Ovary (tissue), 9 donors: ENCODE measurements around the gene PSPC1. TPM values are rescaled to one million over a fixed set of nuclear protein-coding genes. Genes with fewer than 3 reads are reported as not detected.

Experiments
- DNase-seq, 5 donors: peaks; one replicate each; pipeline ENCODE4 v3.0.0-alpha.2; 2019 to 2020
- H3K27ac ChIP-seq, 2 donors: fragments of 200-600 bp; one replicate each; pipeline versions ENCODE4 v1.5.1 to v1.8.0; 2019 to 2022
- H3K27me3 ChIP-seq: fragments of 200-600 bp; one replicate; pipeline ENCODE4 v1.8.0; 2022
- H3K36me3 ChIP-seq: fragments of 200-600 bp; sonication (generic); one replicate; pipeline ENCODE4 v1.5.1; 2019
- H3K4me1 ChIP-seq: one replicate; pipeline ENCODE4 v1.8.1; 2013; ENCODE audit warnings: mild to moderate bottlenecking, moderate library complexity; ENCODE audit not compliant: insufficient read depth
- H3K4me3 ChIP-seq: fragments of 200-600 bp; sonication (generic); one replicate; pipeline ENCODE4 v1.5.1; 2017
- H3K9me3 ChIP-seq, 2 donors: fragments of 200-600 bp in 1 of 2; sonication (generic) in 1 of 2; one replicate each; pipeline versions ENCODE4 v1.5.1 to v1.8.1; 2013 to 2019; ENCODE audit warnings: mild to moderate bottlenecking in 1 of 2, moderate library complexity in 1 of 2
- EP300 ChIP-seq: sonication (generic); formaldehyde crosslinking; IDR thresholded peaks from one replicate; pipeline ENCODE4 v1.6.1; 2017; ENCODE audit warnings: antibody characterized with exemption
- POLR2A ChIP-seq: fragments of 450-650 bp; IDR thresholded peaks from one replicate; pipeline ENCODE4 v1.6.1; 2017; ENCODE audit warnings: antibody characterized with exemption, mild to moderate bottlenecking, moderate library complexity
- WGBS, 3 donors: extraction: QIAGEN DNeasy Blood & Tissue Kit in 1 of 3; methylation state at CpG; one replicate each; pipeline versions ENCODE4 v1.1.5 to v1.1.7; 2013 to 2017; 5-methylcytosine and 5-hydroxymethylcytosine counted together
- intact Hi-C, 4 donors: fragments of 100-400 bp; cut with DNase I; formaldehyde crosslinking; loops; one replicate each; pipeline versions ENCODE4 v1.11.0 to v1.15.1; 2022 to 2023
- polyA plus RNA-seq, 2 donors: library from polyadenylated mRNA; stranded (reverse); fragments of 200-250 nt in 1 of 2; fragments of 350-450 nt in 1 of 2; fragmentation: Illumina TruSeq in 1 of 2; extraction: RNeasy Lipid Tissue Mini Kit (QIAGEN cat#74804) in 1 of 2; gene quantifications; one replicate each; pipeline ENCODE4 v1.2.3, GENCODE V29; 2013 to 2014
- total RNA-seq, 7 donors: library from RNA; depleted of rRNA in 2 of 7; stranded (reverse); fragments of >200 nt in 2 of 7; fragmentation: NEBNext Ultra II Directional in 3 of 7; extraction: Animal tissue kit (Norgen Biotek cat#: 25700) in 3 of 7; gene quantifications; one replicate each; pipeline versions ENCODE4 v1.1.0 to v1.2.4, GENCODE V29; 2016 to 2023
- TF ChIP-seq, protein P1 (sequence below), 3 donors: fragments of 450-650 bp in 2 of 3; fragments of 200-600 bp in 1 of 3; IDR thresholded peaks; one replicate each; pipeline versions ENCODE4 v1.5.1 to v1.8.0; 2016 to 2022; ENCODE audit warnings: antibody characterized with exemption in 3 of 3, mild to moderate bottlenecking in 1 of 3
- donor health status: DM: no; HTN: no; CAD: no; lungs with moderate emphysema.
- donor health status: DM: no; HTN: no; CAD: no.
- donor health status: Bipolar disorder and iron deficiency.
- donor health status: DM: yes; HTN: yes; CAD: no.
- donor health status: DM: no; HTN: no; CAD: no.
- donor health status: DM: yes; HTN: yes; CAD: no.

PSPC1 gene
- total and polyA plus RNA-seq, 9 donors: 34.7 to 74.0 (median 49.1) TPM

DNA sequence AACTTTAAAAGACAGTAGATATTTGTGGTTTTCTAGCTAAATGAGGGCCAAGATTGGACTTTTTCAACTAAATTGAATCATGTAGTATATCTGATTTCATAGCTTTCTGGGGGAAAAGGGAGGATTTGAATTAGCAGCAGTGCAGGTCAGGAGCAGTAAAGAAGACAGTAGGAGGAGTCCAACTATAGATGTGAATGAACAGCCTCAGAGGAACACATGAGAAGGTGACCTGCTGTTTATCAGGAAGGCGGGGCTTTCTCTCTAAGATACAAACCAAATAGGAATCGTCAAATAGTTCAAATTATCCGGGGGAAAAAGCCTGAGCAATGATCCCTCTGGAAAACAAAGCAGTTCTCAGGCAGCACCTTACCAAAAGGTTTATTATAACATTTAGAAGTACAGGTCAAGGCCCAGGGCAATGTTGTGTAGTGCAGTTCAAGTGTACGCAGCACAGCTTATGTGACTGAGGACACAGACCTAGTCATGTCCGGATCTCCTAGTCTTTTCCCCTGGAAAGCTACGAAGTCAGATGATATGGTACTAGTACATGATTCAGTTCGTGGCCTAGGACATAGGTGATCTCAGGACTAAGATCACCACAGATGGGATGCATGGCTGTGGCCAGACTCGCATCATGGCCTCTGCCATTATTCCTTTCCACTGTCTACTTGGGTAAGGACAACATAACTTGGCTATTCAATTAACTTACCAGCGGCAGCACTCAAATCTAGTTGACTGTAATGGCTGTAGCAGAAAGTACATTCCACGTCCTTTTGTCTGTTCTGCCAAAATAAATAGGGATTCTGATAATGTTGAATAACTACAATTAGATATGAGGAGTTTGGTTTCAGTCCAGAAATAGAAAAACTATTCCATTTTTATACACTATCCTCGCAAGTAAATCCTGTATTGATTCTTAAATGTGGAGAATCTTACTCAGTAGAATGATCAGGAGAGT lies 109.0 kb downstream of the PSPC1 start:
- Histone ChIP-seq H3K27ac (no peak overlapping the region), H3K4me1 (peaks cover 7% of the 10 kb centered on the region), H3K4me3 (no peak overlapping the region), H3K27me3 (no peaks in the 10 kb centered on the region), H3K36me3 (no peaks in the 10 kb centered on the region), H3K9me3 (no peaks in the 10 kb centered on the region)
- TF ChIP-seq, protein P1, sequence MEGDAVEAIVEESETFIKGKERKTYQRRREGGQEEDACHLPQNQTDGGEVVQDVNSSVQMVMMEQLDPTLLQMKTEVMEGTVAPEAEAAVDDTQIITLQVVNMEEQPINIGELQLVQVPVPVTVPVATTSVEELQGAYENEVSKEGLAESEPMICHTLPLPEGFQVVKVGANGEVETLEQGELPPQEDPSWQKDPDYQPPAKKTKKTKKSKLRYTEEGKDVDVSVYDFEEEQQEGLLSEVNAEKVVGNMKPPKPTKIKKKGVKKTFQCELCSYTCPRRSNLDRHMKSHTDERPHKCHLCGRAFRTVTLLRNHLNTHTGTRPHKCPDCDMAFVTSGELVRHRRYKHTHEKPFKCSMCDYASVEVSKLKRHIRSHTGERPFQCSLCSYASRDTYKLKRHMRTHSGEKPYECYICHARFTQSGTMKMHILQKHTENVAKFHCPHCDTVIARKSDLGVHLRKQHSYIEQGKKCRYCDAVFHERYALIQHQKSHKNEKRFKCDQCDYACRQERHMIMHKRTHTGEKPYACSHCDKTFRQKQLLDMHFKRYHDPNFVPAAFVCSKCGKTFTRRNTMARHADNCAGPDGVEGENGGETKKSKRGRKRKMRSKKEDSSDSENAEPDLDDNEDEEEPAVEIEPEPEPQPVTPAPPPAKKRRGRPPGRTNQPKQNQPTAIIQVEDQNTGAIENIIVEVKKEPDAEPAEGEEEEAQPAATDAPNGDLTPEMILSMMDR (IDR thresholded peaks at IDR 0.05): no peak
- TF ChIP-seq EP300: no peak
- TF ChIP-seq POLR2A: no peak
- 41 to 51% (median 47%) methylated on average over 11 of the region's 11 CpGs for WGBS, 3 donors
- intact Hi-C loops: no loop called here
- DNase-seq: no peak

GRCh38 chr13:19672990-19673389 lies 109.8 kb downstream of the PSPC1 start:
- H3K4me3 ChIP-seq: no peak overlapping the region
- 18 to 30% (median 28%) methylated on average over 5 of the region's 5 CpGs for WGBS, 3 donors
- no peaks in the 10 kb centered on the region for H3K9me3 ChIP-seq
- no peak overlapping the region for H3K27ac ChIP-seq
- H3K4me1 ChIP-seq: peaks cover 7% of the 10 kb centered on the region
- TF ChIP-seq, protein P1 (IDR thresholded peaks at IDR 0.05): no peak
- TF ChIP-seq EP300 (no peak), POLR2A (no peak)
- intact Hi-C loops: no loop called here
- H3K27me3 ChIP-seq: no peaks in the 10 kb centered on the region
- DNase-seq: no peak
- H3K36me3 ChIP-seq: no peaks in the 10 kb centered on the region

DNA sequence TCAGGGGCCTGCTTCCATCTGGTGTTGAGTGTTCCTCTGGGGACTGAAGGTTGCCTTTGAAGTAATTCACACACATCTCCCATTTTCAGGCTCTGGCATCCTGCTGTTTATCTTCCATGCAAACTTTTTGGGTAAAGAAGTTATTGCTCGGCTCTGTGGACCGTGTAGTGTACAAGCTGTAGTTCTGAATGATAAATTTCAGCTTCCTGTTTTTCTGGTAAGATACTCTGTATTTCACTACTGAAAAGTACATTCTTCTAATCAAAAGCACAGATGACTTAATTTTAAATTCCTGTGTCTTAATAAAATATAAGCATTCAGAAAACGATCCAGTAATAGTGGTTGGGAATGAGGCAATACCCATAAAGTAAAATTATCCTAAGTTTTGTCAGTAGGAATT lies 112.6 kb downstream of the PSPC1 start:
- no peaks in the 10 kb centered on the region for H3K36me3 ChIP-seq

GRCh38 chr13:19668778-19669177 lies 114.0 kb downstream of the PSPC1 start:
- WGBS, 3 donors: 82 to 88% (median 88%) methylated on average over 9 of the region's 9 CpGs
- Histone ChIP-seq H3K4me3 (no peak overlapping the region), H3K27me3 (no peaks in the 10 kb centered on the region), H3K36me3 (no peaks in the 10 kb centered on the region), H3K27ac (no peak overlapping the region), H3K4me1 (peaks cover 5% of the 10 kb centered on the region), H3K9me3 (no peaks in the 10 kb centered on the region)
- TF ChIP-seq EP300 (no peak), POLR2A (no peak)
- TF ChIP-seq, protein P1 (IDR thresholded peaks at IDR 0.05): no peak
- intact Hi-C loops: no loop called here
- no peak for DNase-seq

More for the DNA sequence above, 112.6 kb downstream of the PSPC1 start:
- no peaks in the 10 kb centered on the region for H3K9me3 ChIP-seq
- H3K27me3 ChIP-seq: no peaks in the 10 kb centered on the region
- no peak overlapping the region for H3K27ac ChIP-seq
- DNase-seq: no peak
- intact Hi-C loops: no loop called here
- H3K4me1 ChIP-seq: peaks cover 7% of the 10 kb centered on the region
- WGBS, 3 donors: 35 to 43% (median 41%) methylated on average over 3 of the region's 3 CpGs
- H3K4me3 ChIP-seq: no peak overlapping the region
- TF ChIP-seq, protein P1 (IDR thresholded peaks at IDR 0.05): no peak
